ENCODE results near the gene PDAP1. TPM values are rescaled to one million over a fixed set of nuclear protein-coding genes. Genes with fewer than 3 reads are reported as not detected.

PDAP1 gene
- total RNA-seq, 1 donor = 33.7 TPM

- Histone ChIP-seq H3K4me1 (ENCODE audit: insufficient read depth, low read length) (peaks cover 25% of the 10 kb centered on the region), H3K27me3 (ENCODE audit: insufficient read depth, low read length) (no peaks in the 10 kb centered on the region), H3K4me3 (ENCODE audit: insufficient read depth, low read length) (no peak overlapping the region), H3K79me2 (ENCODE audit: insufficient read depth, low read length) (peaks cover 71% of the 10 kb centered on the region), H4K20me1 (ENCODE audit: insufficient read depth, low read length) (peaks cover 34% of the 10 kb centered on the region), H3K36me3 (ENCODE audit: insufficient read depth, low read length) (peaks cover 40% of the 10 kb centered on the region), H3K9me3 (ENCODE audit: low read depth, low read length) (no peaks in the 10 kb centered on the region), H2AFZ (ENCODE audit: low read length) (no peak overlapping the region), H3K4me2 (ENCODE audit: insufficient read depth, low read length) (peak overlapping the region; percentile 95), H3K27ac (ENCODE audit: low read depth, low read length) (peak overlapping the region; percentile 9)
- no peak for DNase-seq (ENCODE audit: insufficient read length, low spot score, missing footprints)
- TF ChIP-seq, protein P1, sequence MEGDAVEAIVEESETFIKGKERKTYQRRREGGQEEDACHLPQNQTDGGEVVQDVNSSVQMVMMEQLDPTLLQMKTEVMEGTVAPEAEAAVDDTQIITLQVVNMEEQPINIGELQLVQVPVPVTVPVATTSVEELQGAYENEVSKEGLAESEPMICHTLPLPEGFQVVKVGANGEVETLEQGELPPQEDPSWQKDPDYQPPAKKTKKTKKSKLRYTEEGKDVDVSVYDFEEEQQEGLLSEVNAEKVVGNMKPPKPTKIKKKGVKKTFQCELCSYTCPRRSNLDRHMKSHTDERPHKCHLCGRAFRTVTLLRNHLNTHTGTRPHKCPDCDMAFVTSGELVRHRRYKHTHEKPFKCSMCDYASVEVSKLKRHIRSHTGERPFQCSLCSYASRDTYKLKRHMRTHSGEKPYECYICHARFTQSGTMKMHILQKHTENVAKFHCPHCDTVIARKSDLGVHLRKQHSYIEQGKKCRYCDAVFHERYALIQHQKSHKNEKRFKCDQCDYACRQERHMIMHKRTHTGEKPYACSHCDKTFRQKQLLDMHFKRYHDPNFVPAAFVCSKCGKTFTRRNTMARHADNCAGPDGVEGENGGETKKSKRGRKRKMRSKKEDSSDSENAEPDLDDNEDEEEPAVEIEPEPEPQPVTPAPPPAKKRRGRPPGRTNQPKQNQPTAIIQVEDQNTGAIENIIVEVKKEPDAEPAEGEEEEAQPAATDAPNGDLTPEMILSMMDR (IDR thresholded peaks at IDR 0.05; ENCODE audit: extremely low read depth, low read depth, low read length) = no peak
Measured at GRCh38 chr7:99410635-99411034, 2.2 kb upstream of the PDAP1 start.

DNA sequence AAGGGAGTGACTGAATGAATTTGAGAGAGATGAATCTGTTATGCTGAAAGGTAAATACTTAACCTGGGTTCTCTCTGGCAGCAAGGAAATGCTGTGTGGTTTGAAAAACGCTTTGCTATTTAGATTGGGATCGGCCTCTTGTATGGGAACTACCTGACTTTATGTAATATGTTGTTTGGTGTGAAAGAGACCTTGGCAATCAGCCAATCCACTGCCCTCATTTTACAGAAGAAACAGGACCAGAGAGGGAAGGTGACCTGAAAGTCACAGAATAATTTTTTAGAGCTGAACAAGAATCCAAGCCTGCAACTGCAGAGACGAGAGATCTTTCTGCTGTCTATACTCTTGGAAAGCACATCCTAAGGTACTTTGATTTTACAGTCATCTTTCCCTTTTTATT lies 1.4 kb upstream of the PDAP1 start:
- Histone ChIP-seq H3K27ac (ENCODE audit: low read depth, low read length) (peak overlapping the region; percentile 98), H3K27me3 (ENCODE audit: insufficient read depth, low read length) (no peaks in the 10 kb centered on the region), H3K4me3 (ENCODE audit: insufficient read depth, low read length) (peak overlapping the region; percentile 83), H3K4me2 (ENCODE audit: insufficient read depth, low read length) (peak overlapping the region; percentile 95), H3K4me1 (ENCODE audit: insufficient read depth, low read length) (peaks cover 29% of the 10 kb centered on the region), H3K79me2 (ENCODE audit: insufficient read depth, low read length) (peaks cover 79% of the 10 kb centered on the region), H2AFZ (ENCODE audit: low read length) (no peak overlapping the region), H4K20me1 (ENCODE audit: insufficient read depth, low read length) (peaks cover 42% of the 10 kb centered on the region), H3K36me3 (ENCODE audit: insufficient read depth, low read length) (peaks cover 40% of the 10 kb centered on the region), H3K9me3 (ENCODE audit: low read depth, low read length) (no peaks in the 10 kb centered on the region)
- TF ChIP-seq, protein P1 (IDR thresholded peaks at IDR 0.05; ENCODE audit: extremely low read depth, low read depth, low read length) = no peak
- peak; percentile 14 for DNase-seq (ENCODE audit: insufficient read length, low spot score, missing footprints)

- H3K4me3 ChIP-seq (ENCODE audit: insufficient read depth, low read length) = peak overlapping the region; percentile 83
- peak overlapping the region; percentile 98 for H3K27ac ChIP-seq (ENCODE audit: low read depth, low read length)
- peaks cover 37% of the 10 kb centered on the region for H3K36me3 ChIP-seq (ENCODE audit: insufficient read depth, low read length)
- TF ChIP-seq, protein P1 (IDR thresholded peaks at IDR 0.05; ENCODE audit: extremely low read depth, low read depth, low read length) = no peak
- peaks cover 49% of the 10 kb centered on the region for H4K20me1 ChIP-seq (ENCODE audit: insufficient read depth, low read length)
- peak overlapping the region; percentile 95 for H3K4me2 ChIP-seq (ENCODE audit: insufficient read depth, low read length)
- peaks cover 35% of the 10 kb centered on the region for H3K4me1 ChIP-seq (ENCODE audit: insufficient read depth, low read length)
- DNase-seq (ENCODE audit: insufficient read length, low spot score, missing footprints) = peak; percentile 79
- H3K79me2 ChIP-seq (ENCODE audit: insufficient read depth, low read length) = peaks cover 83% of the 10 kb centered on the region
- H2AFZ ChIP-seq (ENCODE audit: low read length) = peak overlapping the region; percentile 89
- H3K27me3 ChIP-seq (ENCODE audit: insufficient read depth, low read length) = no peaks in the 10 kb centered on the region
- H3K9me3 ChIP-seq (ENCODE audit: low read depth, low read length) = no peaks in the 10 kb centered on the region
Measured at GRCh38 chr7:99409192-99409572, 785 bp upstream of the PDAP1 start.

DNA sequence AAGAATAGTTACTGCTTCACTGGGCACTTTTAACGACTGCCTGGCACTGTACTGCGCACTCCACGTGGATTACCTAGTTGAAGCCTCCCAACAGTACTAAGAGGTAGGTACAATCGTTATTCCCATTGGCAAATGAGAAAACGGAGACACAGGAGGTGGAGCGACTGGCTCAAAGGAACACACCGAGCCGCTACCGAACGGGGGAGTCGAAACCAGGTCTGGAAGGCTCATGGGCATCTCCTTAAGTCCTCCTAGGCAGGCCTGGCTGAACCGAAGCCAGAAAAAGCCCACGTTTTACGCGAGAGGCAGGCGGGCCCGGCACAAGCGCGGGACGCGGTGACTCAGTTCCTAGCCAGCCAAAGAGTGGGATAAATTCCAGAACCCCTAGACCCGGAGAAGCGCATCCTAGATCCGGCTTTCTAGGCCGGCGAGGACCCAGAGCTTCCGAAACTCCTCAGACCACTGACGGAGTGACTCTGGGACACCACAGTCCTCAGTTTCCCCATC lies 472 bp downstream of the PDAP1 start:
- Histone ChIP-seq H3K4me2 (ENCODE audit: insufficient read depth, low read length) (peak overlapping the region; percentile 95), H2AFZ (ENCODE audit: low read length) (peak overlapping the region; percentile 87), H3K4me3 (ENCODE audit: insufficient read depth, low read length) (peak overlapping the region; percentile 83), H3K4me1 (ENCODE audit: insufficient read depth, low read length) (peaks cover 39% of the 10 kb centered on the region), H4K20me1 (ENCODE audit: insufficient read depth, low read length) (peaks cover 61% of the 10 kb centered on the region), H3K79me2 (ENCODE audit: insufficient read depth, low read length) (peaks cover 91% of the 10 kb centered on the region), H3K36me3 (ENCODE audit: insufficient read depth, low read length) (peaks cover 37% of the 10 kb centered on the region), H3K27ac (ENCODE audit: low read depth, low read length) (peak overlapping the region; percentile 98), H3K27me3 (ENCODE audit: insufficient read depth, low read length) (no peaks in the 10 kb centered on the region), H3K9me3 (ENCODE audit: low read depth, low read length) (no peaks in the 10 kb centered on the region)
- DNase-seq (ENCODE audit: insufficient read length, low spot score, missing footprints) = peak; percentile 97
- TF ChIP-seq, protein P1 (IDR thresholded peaks at IDR 0.05; ENCODE audit: extremely low read depth, low read depth, low read length) = no peak
